GM19395 (cell line): Measurements from ENCODE around the gene RFNG.

Experiments used
- ATAC-seq: cut with Tn5 transposase; IDR thresholded peaks from one replicate; pipeline ENCODE4 v1.9.1; 2021; ENCODE audit warnings: mild to moderate bottlenecking, moderate library complexity; ENCODE audit not compliant: unreplicated experiment

The RFNG gene, protein sequence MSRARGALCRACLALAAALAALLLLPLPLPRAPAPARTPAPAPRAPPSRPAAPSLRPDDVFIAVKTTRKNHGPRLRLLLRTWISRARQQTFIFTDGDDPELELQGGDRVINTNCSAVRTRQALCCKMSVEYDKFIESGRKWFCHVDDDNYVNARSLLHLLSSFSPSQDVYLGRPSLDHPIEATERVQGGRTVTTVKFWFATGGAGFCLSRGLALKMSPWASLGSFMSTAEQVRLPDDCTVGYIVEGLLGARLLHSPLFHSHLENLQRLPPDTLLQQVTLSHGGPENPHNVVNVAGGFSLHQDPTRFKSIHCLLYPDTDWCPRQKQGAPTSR

DNA sequence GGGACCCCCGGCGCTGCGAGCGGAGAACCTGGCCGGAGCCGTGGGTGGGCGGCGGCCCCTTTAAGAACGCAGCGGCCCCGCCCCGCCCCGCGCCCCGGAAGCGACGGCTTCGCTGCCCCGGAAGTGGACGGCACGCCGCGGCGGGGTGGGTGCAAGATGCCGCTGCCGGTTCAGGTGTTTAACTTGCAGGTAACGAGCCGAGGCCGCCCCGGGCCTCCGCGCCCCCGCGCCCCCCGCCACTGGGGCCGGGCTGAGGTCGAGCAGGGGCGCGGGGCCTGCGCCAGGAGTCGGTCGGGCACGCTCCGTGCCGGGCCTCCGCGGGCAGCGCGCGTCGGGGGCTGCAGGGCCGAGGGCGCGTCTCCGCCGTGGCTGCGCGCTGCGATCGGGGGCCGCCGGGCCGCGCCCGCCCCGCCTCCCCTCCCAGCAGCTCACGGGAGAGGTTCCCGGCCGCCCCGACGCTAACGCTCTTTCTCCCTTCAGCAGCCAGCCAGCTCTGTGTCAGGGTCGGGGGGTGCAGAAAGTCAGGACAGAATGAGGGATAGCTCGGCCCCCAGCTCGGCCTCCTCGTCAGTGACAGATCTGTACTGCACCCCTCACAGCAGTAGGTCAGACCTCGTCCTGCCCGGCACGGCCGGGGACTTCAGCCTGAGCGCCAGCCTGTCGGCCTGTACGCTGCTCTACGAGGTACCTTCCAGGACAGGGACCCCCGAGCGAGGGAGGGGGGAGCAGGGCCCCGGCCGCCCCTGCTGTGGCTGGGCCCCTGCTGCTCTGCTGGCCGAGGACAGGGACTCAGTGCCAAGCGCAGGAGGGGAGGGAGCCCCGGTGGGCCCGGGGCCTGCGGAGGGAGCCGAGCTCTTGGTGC, at the start of gene RFNG, which contains the start of gene GPS1:
Gene RFNG, minus strand, starts transcription at position 36 of the 862 bp plus-strand sequence. CDS start 45 bp downstream, outside the sequence.
Gene GPS1, plus strand, starts transcription at position 123 of the 862 bp plus-strand sequence. Its CDS starts 34 bp downstream, at position 157.
- peak; percentile 60 for ATAC-seq

DNA sequence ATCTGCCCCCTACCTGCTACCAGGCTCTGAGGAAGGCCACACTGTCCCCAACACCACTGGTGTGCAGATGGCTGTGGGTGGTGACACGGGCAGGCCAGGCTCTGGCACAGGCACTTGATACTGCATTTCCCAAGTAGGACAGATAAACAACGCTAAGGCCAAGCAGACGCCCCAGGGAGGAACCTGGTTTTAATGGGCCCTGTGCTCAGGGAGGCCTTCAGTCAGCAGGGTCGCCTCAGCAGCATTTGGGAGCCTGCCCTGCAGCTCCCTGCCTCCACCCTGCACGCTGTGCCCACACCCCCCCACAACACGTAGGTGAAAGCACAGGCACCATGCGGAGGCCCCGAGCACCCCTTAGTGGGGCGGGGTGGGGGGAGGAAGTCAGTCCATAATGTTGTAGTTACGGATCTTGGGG, 49.7 kb upstream of the RFNG start:
- no peak for ATAC-seq

DNA sequence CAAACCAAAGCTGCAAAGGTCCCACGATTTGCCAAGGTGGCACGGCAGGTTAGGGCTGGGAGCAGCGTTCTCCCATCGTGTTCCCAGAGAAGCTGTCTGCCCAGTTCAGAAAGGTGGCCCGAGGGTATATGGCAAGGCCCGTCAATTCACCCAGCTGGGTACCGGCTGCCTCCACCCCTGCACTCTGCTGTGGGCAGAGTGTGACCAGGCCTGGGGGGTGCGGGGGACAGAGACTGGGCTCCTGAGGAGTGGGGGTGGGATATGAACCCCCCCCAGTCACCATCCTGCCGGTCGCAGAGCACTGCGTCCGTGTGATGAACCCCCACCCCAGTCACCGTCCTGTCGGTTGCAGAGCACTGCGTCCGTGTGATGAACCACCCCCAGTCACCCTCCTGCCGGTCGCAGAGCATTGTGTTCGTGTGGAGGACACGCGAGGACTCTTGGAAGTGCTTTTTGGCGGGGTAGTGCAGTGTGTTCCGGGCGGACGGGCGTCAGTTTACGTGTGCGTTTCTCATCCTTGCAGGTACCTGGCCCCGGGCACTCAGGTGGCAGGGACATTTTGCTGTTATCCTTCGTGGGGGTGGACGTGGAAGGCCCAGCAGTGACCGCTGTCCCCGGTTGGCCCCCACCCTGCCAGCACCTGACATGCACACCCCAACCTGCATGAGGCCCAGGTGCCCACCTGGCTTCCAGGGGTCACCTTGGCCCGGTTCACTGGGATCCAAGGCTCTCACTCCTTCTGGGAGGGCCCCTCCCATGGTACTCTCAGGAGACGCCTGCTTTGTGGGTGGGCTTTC, 49.1 kb upstream of the RFNG start:
- no peak for ATAC-seq

DNA sequence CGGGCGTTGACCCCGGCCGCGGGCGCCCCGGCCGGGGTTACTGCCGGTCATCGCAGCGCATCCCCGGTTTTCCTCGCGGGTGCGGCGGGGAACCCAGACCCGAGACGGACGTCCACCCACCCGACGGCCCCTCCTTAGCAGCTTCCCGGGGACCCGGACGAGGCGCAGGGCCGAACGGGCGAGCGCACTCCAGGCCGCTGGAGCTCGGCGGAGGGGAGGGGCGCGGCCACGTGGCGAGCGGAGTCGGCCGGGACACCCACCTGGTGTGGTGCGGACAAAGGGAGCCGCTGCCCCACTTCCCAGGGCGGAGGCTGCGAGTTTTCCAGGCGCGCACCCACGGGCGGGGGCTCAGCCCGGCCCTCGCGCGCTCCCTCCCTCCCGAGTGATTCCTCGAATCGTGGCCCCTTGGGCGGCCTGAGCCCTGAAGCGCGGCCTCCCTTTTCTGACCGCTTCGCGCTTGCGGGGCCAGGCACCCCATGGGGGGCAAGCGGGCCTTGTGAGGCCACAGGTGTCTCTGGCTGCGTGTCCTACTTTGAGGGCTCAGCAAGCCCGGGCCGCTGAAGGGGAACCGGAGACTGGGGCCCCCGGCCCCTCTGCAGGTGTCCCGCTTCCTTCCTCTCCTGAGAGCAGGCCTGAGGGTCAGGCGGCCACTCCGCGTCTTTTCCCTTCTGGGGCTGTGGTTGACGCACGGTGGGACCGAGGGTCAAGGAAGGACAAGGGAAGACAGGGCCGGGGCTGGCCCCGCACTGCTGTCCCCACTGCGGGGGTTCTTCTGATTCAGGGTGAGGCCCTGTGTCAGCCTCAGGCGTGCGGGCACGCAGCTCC, 47.5 kb upstream of the RFNG start:
- peak; percentile 18 for ATAC-seq

DNA sequence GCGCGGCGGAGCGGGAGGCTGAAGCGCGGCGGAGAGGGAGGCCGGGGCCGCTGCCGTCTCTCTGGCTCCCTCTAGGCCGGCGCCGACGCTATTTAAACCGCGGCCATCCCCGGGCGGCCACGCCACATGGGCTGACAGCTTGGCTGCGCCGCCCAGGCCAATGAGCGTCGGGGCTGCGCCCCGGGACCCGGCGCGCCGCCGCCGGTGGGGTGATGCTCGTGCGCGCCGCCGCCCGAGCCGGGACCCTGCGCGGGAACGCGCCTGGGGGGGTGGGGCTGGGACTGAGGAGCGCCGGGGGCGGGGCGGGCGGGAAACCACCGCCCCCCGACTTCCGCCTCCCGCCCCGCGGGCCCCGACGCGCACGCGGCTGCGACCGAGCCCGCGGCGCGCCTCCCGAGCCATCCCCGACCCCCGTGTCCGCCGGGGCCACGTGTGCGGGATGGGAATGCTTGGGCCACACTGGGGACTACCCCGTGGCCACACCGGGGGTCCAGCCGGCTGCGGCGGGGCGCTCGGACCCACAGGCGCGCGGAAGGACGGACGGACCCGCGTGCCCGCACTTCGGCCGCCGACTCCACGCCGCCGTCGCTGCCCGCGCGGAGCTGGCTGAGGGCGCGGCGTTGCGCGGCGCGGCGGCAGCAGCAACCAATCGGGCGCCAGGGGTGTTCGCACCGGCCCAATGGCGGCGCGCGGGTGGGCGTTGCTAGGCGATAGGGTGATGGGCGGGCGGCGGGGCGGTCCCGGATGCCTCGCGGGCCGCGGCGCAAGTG, 46.7 kb upstream of the RFNG start, which contains the start of gene FASN:
Gene FASN, minus strand, starts transcription at position 68 of the 770 bp plus-strand sequence. CDS start 1,791 bp downstream, outside the sequence.
- ATAC-seq = peak; percentile 69

DNA sequence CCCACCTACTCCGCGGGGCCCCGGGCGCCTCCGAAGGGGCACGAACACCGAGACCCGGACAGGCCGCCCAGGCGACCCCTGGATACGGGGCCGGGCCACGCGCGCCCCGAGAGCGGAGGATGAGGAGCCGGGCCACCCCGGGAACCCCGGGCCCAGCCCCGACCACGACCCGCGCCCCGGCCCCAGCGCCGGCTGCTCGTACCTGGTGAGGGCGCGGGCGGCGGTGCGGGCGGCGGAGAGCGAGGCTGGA, 46.2 kb upstream of the RFNG start:
- no peak for ATAC-seq

DNA sequence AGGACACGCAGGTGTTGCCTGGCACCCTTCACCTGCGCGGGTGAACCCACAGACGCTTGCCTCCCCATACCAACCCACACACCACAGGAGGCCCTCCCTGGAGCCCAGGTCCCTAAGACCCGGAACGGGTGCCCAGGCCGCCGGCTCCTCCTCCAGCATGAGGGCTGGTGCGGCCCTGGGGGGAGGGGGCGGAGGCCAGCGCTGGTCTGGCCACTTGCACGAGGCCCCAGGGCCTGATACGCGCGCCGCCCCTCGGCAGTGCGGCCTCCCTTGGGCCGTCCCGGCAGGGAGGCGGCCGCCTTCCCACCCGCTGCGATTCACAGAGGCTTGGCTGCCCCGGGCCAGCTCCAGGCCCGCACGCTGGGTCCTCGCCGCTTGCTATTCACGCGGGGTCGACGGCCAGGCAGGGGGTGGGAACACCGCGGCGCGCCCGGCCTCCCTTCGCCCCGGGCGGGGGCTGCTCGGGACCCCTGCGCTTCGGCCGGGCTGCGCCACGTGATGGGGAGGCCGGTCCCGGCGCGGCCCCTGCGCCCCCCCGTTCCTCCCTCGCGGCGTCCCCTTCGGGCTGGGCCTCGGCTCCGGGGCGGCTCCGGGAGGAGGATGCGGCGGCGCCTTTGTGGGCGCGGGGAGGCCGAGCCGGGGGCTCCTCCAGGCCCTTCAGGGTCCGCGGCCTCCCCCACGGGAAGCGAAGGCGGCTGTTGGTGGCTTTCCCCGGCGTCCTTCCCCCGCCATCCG, 45.7 kb upstream of the RFNG start:
- ATAC-seq = no peak

DNA sequence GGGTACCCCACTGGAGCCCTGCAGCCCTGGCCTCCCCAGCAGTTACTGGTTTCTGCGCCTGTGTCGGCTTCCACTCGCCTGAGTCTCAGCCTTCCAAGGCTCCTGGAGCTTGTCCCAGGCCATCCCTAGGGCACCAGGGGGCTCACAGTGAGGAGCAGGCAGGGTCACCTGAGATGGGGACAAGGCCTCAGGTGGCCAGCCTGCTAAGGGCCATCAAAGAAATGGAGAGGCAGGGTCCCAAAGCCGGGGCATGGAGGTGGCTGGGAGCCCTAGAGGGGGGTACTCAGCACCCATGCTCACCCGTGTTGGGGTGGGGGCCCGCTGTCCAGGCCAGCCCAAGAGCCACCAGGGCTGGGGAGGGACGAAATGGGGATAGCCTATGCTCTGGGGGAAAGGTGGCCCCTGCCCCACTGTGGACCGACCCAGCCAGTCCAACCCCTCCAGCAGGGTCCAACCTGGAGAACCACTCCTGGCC, 45.1 kb upstream of the RFNG start:
- ATAC-seq = no peak

DNA sequence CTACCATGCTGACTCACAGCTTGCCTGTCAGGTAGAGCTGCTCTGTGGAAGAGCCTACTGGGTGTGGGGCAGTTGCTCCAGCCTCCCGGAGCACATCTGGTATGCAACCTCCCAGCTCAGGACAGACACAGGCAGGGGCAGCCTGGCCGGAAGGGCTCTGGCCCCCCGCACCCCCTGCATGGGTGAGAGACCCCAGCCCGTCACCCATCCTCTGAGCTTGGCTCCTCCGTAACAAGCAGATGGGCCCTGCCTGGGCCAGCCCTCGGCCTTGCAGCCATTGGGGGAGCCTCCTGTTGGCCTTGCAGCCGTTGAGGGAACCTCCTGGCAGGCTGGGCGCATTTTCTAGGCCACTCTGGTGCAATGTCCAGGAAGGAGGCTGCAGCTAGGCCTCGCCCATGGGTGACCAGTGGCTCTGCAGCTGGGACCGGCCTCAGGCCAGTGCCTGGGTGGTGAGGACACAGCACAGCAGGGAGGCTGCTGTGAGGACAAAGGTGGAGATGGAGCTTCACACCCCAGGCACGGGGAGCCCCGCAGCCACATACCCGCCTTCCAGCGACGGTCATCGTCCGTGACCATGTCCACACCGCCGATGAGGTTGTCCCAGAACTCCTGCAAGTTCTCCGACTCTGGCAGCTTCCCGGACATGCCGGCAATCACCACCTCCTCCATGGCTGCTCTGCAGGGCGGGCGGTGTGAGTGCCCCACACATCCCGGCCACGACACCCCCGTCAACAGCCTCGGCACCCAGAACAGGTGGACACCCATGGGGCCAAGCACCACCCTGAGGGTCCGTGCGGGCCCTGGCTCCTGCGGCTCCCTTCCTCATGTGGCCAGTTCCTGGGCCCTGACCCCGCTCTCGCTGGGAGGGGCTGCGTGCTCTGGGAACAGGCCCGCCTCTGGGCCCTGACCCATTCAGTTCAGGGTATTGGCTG, 44.4 kb upstream of the RFNG start:
- ATAC-seq = no peak

DNA sequence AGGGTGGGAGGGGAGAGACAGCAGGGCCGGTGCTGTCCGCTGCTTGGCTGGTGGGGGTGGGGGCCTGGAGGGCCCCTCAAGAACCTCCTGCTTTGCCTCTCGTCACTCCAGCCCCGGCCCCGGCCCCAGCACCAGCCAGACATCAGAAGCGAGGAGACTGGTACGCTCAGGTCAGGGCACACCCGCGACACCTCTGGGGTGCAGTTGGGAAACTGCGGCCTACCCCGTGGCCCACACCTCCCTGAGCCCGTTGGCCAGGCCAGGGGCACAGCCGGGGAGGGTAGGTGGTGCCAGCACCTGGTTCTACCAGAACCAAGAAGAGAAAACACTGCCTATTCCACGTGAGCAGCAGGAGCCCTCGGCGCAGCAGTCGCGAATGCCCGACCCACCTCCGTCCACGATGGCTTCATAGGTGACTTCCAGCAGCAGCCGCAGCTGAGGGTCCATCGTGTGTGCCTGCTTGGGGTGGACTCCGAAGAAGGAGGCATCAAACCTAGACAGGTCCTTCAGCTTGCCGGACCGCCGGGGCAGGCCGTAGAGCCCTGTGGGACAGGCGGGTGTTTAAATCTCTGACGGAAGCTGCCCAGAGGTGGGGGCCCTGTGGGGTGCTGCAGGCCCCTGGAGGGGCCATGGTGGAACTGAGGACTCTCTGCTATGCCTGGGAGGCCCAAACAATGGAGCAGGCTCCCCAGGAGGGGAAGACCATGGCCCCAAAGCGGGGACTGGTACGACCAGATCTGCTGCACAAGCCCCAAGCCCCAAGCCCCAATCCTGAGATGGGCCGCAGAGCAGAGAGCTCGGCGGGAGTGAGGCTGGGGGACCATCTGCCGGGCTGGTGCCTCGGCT, 43.5 kb upstream of the RFNG start:
- no peak for ATAC-seq

DNA sequence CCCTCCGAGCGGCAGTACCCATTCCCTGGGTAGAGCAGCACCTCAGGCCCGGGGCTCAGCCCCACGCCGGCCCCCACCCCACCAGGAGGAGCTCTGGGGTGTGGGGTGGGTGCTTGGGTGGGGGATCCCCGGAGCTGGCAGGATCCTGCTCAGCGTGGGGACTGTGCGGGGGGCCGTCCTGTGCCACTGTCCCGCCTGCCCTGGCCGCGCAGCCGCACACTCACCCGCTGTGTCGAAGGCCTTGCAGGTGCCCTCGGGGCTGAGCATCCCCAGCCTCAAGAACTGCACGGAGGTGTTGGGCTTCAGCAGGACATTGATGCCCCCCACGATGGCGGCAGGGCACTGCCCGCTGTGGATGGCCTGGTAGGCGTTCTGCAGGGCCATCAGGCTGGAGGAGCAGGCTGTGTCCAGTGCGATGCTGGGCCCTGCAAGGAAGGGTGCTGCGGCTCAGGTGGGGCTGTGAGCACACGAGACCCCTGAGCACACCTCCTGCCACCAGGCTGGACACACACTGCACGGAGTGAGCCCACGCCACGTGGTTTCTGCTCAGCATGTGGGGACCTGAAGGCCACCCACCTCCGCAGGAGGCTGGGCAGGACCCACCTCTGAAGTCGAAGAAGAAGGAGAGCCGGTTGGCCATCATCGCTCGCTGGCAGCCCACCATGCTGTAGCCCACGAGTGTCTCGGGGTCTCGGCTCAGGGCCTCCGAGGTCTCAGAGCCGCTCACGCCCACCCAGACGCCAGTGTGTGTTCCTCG, 41.6 kb upstream of the RFNG start:
- no peak for ATAC-seq

DNA sequence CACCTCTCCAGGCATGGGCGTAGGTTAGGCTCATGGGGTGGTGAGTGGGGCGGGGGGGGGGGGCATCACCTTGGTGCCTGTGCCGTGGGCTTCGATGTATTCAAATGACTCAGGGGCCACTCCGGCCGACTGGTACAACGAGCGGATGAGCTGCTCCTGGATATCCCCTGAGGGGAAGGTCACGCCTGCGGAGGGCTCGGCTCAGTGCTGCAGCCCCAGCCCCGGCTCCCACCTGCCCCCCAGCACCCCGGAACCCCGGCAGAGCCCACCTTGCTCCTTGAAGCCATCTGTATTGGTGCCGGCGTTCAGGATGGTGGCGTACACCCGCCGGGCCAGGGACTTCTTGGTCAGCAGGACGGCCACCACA, 41.0 kb upstream of the RFNG start:
- ATAC-seq = no peak

DNA sequence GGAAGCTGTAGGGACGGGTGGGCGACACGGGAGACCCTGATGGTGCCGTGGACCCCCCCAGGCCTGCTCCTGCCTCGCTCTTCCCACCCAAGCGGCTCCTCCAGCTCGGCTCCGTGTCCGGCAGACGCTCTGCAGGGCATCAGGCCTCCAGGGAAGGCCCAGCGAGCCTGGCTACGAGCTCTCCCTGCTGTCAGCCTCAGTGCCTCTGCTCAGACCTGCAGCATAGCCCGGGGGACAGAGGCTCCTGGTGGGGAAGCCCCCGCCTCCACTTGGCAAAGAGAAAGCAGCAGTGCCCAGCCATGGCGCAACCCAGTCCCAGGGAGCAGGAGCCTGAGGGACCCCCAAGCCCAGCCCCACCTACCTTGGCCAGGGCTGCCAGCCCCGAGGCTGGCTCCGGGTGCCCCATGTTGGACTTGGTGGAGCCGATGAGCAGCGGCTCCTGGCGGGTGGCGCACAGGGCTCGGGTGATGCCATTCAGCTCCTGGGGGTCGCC, 40.5 kb upstream of the RFNG start:
- no peak for ATAC-seq

DNA sequence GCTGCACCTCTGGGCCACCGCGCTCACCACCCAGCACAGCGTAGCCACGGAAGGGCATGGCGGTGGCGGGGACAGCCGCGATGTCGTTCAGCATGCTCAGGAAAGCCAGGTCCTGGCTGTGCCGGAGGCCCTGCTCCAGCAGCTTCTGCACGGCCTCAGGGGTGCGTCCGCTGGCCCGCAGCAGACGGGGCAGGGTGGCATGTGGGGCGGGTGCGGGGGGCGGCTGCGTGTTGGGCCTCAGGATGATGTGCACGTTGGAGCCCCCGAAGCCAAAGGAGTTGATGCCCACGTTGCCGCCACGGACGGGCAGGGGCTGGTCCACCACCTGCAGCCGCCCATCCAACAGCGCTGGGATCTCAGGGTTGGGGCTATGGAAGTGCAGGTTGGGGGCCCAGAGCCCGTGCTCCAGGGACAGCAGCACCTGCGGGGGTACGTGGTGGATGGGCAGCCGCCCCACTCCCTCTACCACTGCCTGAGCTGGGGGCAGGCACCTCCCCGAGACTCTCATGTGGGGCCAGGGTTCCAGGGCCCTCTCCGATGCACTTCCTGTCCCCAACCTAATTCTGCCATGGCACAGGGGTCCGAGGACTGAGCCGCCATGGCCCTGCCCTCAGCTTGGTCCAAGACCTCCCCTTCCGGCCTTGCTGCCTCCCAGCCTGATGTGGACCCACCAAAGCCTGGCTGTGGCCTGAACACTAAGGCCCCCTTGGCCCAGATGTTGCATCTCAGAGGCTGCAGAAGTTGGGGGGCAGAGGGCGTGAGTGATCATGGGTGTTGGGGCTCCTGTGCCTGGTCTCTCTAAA, 39.9 kb upstream of the RFNG start:
- no peak for ATAC-seq

DNA sequence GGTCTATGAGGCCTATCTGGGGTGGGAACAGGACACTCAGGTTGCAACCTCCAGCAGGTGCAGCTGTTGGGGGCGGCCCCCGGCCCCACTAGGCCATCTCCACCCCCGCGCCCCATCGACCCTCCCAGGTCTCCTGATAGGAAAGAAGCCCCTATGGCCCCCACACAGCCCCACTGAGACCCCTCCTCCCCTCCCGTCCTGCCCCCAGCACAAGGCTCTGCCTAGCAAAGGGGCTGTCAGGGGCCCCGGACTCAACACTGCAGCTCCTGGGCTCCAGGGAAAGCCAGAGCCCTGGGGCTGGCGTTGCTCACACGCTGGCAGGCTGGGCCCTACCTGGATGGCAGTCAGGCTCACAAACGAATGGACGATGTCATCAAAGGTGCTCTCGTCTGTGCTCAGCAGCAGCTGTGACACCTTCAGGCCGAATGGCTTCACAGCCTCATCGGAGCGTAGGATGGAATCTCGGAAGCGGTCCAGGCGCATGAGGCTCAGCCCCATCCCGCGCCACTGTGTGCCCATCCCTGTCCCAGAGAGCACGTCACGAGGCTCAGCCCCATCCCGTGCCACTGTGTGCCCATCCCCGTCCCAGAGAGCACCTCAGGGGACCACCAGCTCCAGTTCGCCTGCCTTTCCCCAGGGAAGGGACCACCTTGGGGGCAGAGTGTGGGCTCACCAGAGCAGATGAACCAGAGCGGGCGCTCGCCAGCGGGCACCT, 39.1 kb upstream of the RFNG start:
- no peak for ATAC-seq
